Activated CD4-positive, alpha-beta T cell treated with anti-CD3 and anti-CD28 coated beads for 4 hours (primary cell): ENCODE results near the gene ADAMTSL2.

Experiments used
- DNase-seq, 2 donors: peaks; one replicate each; pipeline ENCODE4 v3.0.0-alpha.2; 2020

ADAMTSL2 gene

DNA sequence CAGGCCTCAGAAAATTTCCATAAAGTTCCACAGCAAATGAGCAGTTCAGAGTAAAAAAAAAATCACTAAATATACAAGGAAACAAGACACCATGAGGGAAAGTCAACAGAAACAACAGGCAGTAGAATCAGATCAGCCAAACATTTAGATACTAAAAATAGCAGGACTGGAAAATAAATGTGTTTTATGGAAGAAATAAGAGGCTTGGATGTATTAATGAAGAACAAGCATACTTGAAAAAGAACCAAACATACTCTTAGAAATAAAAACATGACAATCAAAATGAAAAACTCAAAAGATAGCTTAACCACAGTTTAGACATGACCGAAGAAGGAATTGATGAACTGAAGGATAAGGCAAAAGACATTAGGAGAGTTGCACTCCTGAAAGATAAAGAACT, 32.4 kb upstream of the ADAMTSL2 start:
- DNase-seq: no peak

DNA sequence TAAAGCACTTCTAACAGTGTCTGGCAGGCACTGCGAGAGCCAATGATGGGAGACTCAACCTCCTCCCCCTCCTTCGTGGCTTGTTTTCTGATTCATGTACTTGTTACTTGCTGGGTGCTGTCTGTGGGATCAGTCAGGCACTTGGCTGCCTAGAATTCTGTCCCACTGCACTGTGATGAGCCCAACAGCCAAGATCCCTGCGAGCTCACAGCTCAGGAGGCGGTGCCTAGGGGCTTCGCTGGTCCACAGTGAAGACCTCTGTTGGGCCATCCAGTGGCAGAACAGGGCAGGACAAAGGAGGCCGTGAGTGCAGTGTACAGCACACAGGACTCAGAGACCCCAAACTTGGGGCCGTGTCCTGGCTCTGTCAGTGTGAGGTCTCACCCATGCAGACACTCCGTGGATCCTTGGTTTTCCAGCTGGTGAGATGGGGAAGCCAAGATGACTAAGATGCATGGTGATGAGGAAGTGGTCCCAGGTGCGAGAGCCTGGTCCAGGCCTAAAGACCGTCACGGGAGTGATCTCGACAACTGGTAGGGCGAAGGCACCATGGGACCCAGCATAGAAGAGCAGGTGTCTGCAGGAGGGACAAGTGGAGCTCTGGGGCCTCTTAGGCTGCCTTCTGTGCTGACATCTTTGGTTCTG, 29.2 kb upstream of the ADAMTSL2 start:
- DNase-seq: no peak

DNA sequence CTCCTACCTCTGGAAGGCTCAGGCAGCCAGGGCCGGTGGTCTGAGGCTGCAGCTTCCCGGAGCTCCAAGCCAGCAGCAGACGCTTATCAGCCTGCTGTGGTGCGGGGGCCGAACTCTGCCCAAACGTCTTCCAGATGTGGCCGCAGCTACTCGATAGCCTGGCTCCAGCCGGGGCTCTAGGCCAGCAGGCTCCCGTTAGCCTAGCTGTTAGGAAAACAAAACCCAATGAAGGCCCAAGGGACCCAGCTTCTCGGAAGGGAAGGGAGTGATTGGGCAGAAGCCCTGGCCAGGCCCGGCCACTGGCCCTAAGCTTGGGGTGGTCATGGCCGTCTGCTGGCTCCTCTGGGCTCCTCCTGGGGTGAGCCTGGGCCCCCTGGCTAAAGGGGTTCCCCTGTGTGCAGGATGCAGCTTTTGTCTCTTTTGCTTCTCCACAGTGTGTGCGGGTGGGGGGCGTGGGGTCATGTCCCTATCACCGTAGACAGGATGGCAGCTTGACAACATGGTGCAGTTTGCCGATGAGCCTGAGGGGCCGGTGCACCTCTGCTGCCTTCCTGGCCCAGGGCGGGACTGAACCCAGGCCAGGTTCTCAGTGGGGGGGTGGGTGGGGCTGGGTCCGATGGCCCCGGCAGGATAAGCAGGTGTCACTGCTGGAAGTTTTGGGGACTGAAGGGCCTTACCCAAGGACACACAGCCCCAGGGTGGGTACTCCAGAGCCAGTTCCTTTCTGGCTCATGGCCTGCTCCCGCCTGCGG, 28.4 kb upstream of the ADAMTSL2 start:
- DNase-seq: no peak

GRCh38 chr9:133506653-133507038, 27.9 kb upstream of the ADAMTSL2 start:
- no peak for DNase-seq

- no peak for DNase-seq
These were observed 27.1 kb upstream of the ADAMTSL2 start for GRCh38 chr9:133507246-133507965.

DNA sequence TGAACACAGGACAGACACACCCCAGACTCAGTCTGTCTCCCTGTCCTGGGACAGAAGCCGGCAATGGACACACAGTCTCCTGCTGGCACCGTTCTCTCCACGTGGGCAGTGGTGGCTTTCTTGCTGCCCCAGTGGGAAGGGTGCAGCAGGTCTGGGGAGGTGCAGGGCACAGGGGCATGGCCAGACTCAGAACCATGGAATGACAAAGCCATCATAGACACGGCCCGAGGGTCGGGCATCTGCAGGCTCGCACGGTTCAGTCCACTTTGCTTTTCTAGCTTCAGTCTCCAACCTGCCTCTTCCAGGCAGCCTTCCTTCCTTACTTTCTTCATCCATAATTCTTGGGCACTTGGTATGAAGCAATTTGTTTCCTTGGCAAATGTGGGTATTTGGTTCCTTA, 26.5 kb upstream of the ADAMTSL2 start:
- DNase-seq: no peak

- no peak for DNase-seq
These were observed 25.1 kb upstream of the ADAMTSL2 start for GRCh38 chr9:133509179-133510083.

GRCh38 chr9:133510926-133511505, 23.5 kb upstream of the ADAMTSL2 start:
- DNase-seq: no peak

DNA sequence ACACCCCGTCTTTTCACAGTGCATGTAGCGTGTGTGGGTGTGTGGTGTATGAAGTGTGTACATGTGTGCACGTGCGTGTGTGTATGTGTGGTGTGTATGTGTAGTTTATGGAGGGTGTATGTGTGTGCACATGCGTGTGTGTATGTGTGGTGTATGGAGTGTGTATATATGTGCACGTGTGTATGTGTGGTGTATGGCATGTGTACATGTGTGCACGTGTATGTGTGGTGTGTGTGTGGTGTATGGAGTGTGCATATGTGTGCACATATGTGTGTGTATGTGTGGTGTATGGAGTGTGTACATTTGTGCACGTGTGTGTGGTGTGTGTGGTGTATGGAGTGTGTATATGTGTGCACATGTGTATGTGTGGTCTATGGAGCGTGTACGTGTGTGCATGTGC, 22.9 kb upstream of the ADAMTSL2 start:
- no peak for DNase-seq

DNA sequence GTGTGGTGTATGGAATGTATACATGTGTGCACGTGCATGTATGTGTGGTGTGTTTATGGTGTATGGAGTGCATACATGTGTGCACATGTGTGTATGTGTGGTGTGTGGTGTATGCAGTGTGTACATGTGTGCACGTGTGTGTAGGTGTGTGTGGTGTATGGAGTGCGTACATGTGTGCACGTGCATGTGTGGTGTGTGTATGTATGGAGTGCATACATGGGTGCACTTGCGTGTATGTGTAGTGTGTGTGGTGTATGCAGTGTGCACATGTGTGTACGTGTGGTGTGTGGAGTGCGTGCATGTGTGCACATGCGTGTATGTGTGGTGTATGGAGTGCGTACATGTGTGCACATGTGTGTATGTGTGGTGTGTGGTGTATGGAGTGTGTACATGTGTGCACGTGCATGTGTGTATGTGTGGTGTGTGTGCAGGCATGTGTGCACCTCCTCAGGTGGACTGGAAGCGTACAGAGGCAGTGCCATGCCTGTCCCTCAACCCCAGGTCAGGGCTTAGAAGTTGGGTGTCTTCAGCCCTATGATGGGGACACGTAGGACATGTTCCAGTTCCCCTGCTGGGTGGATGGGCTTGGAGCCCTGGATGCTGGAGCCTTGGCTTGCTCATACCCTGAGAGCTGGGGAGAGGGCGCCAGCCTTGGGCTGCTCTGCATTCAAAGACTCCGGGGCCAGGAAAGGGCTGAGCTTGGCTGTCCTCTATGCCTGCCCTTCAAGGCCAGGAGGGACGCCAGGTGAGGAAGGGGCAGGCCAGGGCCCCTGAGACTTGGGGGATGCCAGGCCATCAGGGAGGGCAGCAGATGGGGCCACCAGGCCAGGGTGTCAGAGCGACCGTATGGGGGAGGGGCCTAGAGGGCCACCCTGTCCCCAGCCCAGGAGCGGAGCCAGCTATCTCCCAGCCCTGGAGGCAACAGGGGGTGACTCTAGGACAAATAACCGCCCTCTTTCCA, 22.0 kb upstream of the ADAMTSL2 start:
- no peak for DNase-seq

DNA sequence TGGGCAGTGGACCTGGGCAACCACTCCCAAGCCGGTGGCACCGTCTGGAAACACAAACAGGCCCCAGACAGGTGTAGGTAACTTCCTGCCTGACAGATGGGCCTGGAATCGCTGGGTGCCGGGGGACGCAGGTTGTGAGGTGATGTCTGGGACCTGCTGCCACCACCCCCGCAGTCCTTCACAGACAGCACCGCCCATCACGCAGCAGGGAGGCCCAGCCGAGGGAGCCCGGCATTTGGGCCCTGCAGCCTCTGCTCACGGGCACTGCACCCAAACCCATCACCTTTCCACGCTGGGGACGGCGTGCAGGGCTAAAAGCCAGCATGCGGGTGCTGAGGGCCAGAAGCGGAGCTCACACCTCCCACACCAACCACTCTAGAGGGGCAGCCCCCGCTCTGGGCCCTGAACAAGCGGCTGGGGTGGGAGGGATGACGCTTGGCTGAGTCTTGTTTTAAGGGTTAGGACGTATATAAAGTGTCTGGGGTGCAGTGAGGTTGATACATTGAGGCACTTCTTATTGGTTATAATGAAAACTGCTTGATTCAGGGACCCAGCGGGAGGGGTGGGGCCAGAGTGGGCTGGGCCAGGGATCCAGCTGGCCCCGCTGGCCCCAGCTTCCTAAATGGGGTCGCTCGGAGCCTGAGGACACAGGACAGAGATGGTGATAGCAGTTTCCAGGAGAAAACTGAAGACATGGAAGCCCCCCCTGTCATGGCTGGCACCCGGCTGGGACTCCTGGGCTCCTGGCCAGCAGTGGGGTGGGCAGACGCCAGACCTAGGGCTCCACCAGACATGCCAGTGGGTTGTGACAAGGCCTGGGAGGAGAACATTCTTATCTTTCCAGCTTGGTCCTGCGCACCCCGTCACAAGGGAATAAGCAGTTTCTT, 21.0 kb upstream of the ADAMTSL2 start:
- no peak for DNase-seq

DNA sequence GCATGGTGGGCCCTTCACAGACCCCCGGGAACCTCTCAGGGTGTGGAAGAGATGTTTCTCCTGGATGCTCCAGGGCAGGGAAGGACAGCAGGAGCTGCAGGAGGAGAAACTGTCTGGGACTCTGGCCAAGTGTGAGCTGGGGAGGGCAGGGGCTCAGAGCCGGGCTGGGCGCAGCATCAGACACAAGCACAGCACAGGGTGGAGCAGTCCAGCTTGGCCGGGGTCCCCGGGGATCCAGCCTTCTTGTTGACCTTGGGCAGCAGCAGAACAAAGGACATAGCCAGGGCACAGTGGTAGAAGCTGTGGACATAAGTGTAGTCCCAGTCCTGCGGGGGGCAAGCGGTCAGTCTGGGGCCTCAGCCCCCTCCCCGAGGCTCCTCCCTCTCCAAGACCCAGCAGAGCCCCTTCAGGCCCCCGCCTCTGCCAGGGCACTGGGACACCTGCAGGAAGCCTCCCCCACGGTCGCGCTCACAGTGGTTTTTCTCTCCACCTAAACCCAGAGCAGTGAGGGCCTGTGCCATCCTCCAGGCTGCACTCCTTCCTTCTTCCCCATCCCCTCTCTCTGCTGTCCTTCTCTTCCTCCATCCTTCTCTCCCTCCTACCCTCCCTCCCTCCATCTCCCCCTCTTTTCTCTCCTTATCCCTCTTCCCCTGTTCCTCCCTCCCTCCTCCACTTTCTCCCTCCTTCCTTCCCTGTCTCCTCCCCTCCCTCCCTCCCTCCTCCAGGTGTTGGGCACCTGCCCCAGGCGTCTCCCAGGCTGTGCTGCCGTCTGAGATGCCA, 19.9 kb upstream of the ADAMTSL2 start:
- no peak for DNase-seq

GRCh38 chr9:133515240-133515610, 19.3 kb upstream of the ADAMTSL2 start:
- DNase-seq: no peak

DNA sequence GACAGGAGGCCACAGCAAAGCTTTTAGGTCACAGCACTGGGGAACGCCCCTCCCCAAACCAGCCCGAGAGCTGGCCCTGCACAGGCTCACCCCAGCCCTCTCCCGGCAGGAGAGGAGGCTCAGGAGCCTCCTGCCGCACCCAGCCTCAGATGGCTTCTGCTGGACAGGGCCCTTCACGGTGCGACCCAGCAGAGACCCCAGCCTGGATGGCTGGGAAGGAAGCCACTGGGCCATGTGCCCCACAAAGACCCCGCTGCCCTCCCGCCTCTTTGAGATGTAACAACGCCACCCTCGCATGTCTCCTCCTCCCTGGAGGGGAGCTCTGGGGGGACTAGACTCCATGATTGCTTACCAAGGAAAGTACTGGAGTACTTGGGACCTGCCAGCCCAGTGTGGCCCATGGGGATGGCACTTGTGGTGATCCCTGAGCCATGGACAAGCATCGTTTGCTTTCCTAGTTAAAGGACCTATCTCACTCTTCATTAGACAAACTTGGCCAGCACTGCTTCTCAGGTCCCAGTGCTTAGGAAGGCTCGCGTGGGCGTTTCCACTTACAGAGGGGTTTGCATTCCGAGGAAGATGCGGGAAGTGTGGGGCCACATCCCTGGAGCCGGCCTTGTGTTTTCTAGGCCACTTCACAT, 18.8 kb upstream of the ADAMTSL2 start:
- no peak for DNase-seq

GRCh38 chr9:133516256-133516960, 18.1 kb upstream of the ADAMTSL2 start:
- DNase-seq: no peak

- no peak for DNase-seq
These were observed 17.5 kb upstream of the ADAMTSL2 start for GRCh38 chr9:133516961-133517350.

DNA sequence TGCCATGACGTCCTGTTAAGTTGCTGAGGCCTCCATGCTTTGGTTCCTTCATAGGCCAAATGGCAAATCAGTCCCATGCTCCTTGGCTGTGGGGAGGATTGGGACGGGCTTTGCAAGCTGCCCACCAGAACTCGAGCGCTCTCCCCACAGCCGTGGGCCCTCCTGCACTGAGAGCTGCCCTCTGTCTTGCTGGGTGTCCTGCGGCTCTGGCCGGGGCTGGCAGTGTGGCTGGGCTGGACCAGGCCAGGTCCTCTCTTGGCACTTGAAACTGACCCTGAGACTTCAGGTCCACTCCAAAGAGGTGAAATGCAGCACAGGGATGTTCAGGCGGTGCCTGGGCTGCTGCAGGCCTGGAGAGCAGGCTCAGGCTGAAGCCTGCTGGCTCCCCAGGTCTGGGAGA, 16.8 kb upstream of the ADAMTSL2 start:
- DNase-seq: no peak

DNA sequence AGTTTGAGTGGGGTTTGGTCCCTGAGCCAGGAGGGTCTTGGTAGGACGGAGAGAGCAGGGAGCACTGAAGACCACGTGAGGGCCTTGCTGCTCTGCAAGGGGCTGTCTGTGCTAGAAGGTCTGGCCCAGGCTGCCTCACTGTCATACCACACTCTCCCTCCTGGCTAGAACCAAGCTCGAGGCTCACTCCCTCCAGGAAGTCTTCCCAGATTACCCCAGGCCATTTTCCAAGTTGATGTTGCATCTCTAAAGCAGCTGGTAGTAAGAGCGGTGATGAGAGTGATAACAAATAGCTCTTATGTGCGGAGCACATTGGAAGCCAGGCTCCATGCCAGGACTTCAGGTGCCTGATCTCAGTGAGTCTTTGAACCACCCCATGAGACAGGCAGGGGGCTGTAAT, 16.3 kb upstream of the ADAMTSL2 start:
- DNase-seq: no peak
